NCI-H1417 (cell line): ENCODE data around the gene CDC6.

ENCODE experiments used
- DNase-seq, 3 experiments: peaks; one replicate each; lab custom pipeline; 2025; lab: John Stamatoyannopoulos, UW

The CDC6 gene

DNA sequence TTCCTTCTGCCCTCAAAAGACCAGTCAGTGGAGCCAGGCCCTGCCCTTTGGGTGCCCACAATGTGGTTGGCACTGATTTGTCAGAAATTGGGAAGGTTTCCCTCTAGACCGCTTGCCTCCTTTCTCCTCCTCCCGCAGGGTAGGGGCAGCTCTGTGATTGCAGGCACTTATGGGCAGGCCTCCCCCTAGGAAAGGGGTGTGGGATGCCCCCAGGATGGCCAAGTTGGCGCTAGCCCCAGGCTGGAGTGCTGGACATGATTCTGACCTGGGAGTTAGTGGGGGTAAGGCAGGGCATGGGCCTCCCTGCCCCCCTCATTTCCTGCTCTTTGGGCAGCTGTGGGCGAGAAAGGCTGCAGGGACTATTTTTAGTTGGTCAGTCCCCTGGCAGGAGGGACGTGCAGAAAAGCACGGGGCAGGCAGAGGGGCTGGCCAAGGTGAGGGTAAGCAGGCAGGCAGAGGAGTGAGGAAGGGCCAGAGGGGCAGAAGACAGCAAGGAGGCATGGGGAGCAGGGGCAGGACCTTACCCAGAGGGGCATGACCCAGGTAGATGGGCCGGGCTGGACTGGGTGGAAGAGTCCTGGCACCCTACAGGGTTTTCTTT is 24.6 kb downstream of the CDC6 start:
- peak in 1 of 3 experiments; percentile 17 for DNase-seq

DNA sequence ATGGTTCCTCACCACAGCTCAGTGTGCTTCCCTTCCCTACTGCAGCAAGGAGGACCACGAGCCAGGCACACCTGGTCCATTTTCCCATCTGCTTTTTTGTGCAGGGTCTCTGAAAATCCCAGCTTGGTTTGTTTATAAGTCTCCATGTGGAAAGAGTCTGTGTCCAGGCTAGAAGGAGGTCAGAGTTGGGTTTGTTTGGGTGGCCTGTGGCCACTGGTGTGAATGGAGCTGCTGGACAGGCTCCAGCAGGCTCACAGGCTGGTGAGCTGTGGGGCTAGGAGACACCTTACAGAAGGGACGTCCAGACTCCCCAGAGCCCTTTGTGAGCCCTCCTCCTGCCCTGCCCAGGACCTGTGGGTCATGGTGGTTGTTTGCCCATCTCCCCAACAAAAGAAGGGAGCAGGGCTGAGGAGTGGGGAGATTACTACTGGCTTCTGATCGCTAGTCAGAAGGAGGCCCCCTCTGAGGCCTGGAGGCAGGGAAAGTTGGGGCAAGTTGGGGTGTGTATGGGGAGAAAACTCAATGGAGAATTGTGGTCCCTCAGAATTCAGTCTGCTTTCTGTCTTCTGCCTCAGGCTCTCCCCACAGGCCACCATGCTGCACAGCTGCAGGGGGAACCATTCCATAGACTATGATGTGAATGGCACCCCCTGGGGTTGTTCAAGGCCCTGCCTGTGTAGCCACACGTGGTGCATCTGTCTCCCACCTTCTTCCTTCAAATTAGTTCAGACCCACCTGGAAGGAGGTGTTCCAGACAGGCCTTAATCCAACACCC is 25.4 kb downstream of the CDC6 start:
- peak in 1 of 3 experiments; percentile 39 for DNase-seq

DNA sequence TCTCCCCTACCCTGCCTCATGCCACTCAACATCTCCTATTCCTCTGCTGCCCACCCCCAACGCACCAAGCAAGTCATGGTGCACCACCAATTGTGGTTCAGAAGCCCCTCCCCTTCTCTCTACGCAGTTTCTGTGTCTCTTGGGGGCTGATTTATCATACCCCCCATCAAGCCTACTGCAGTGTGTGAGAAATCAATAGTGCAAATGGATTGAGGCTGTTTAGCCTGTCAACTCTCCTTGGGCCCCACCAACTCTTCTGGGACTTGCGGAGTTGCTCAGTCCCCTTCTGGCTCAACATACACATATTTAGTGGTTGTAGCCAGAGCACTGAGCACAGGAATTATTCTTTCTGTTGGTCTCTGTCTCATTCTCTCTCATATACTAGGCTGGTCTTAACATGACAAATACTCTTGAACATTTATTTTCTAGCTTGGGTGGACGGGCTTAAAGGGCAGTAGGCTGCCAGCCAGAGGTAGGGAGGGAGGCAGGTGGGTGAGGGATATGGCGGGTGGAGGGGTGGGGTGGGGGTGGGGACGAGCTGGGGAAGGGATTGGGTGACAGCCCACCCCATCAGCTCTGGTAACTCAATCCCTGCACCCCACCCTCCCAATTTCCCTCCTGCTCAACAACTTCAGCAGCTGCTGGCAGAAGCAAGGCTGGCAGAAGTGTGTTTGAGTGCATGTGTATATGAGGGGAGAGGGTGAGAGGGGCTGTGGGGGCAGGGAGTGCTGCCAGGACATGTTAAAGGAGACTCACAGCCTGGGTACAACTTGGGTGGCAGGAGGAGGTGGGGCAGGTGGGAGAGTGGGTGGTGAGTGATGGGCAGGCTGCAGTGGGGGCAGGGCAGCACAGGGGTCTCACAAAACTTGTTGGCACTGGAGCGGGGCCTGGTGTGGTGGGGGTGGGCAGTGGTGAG is 26.2 kb downstream of the CDC6 start:
- DNase-seq, result peak in 2 of 3 experiments; percentile 51 to 83

DNA sequence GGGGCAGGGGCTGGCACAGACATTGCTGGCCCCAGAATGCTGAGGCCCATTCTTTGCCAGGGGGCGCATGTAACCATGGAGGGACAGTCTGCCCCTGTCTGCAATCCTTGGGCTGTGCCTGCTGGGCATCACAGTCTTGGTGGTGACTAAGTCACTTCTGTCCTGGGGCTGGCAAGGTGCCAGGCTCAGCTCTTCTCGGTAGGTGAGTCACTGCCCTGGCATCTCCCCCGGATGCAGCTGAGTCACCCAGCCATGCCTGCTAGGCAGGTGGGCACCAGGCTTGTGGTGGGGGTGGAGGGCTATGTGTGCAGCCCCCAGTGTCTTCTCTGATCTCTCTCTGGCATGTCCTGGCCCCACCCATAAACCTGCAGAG is 26.9 kb downstream of the CDC6 start:
- peak in 2 of 3 experiments; percentile 78 to 92 for DNase-seq

DNA sequence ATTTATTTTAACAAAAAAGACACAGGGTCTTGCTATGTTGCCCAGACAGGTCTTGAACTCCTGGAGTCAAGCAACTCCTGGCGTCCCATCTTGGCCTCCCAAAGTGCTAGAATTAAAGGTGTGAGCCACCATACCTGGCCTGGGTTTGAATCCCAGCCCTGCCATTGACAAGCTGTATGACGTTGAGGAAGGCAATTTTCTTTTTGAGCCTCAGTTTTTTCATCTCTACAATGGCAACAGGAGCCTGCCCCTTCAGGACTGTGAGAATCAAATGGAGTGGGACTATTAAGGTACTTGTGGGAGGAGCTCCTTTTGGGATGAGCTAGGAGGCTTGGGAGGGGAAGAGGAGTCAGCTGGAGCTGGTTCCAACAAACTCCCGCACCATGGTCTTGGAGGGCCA is 27.5 kb downstream of the CDC6 start:
- DNase-seq, result no peak

DNA sequence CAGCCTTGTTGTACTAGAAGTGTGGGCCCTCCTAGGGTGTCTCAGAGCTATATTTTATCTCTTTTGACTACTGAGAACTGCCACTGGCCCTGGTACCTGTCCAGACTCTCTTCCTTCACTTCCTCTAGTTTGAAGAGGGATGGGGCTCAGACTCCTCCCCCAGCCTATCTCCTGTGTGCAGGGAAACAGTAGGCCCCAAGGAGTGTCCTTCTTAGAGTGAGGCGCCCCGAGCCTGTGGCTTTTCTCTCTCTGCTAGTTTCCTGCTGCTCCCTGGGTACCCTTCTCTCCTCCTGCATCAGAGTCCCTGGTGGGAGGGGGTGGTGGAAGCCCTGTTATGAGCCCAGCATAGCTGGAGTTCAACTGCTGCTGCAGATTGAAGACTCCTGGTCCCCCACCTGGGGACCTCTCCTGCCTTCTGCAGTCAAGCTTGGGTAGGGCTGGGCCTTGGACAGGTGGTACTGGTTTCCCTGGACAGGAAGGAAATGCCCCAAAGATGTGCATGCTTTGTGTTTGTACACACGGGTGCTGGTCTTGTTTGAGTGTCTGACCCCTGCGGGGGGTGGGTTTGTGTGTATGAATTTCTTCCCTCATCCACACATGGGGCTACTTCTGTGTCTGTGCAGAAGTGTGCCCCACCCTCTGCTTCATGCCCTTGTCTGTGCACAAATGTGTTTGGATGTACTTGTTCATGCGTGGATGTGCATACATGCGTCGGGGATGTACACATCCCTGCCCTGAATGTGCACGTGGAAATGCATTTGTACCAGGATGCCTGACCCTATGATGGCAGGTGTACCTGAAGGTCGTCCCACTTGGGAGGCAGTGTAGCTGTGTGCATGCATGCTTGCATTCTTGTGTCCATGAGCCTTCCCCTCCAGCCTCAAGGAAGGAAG is 28.2 kb downstream of the CDC6 start:
- peak in 1 of 3 experiments; percentile 8 for DNase-seq

DNA sequence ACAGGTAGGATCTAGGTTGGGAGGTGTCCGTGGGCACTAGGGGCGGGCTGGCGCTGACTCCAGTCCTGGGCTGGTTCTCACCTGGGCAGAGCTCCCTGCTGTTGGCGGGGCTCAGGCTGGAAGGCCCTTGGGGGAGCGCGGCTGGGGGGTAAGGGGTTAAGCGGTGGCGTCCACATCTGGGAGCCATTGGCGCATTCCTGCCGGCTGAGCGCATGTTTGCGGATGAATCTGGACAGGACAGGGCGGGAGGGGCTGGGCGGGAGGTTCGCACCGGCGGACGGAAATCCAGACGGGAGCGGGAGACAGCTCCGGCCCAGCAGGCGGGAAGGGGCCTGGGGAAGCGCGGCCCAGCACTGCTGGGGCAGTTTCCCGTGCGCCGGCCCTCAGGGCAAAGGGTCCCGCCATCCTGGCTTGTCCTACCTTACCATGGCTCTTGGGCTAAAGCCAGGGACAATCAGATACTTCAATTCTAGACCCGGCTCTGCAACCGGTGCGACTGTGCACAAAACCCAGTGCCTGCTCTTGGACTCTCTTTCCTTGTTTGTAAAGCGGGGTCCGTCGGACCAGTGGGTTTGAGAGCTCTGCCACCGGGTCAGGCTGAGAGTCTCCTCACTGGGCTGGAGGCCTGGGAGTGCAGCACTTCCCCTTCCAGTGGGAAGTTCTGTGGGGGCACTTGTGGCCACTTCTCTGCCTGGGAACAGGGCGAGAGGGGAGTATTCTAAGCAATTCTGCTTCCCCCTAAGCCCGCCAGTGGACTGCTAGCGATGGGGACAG is 29.1 kb downstream of the CDC6 start:
- no peak for DNase-seq

DNA sequence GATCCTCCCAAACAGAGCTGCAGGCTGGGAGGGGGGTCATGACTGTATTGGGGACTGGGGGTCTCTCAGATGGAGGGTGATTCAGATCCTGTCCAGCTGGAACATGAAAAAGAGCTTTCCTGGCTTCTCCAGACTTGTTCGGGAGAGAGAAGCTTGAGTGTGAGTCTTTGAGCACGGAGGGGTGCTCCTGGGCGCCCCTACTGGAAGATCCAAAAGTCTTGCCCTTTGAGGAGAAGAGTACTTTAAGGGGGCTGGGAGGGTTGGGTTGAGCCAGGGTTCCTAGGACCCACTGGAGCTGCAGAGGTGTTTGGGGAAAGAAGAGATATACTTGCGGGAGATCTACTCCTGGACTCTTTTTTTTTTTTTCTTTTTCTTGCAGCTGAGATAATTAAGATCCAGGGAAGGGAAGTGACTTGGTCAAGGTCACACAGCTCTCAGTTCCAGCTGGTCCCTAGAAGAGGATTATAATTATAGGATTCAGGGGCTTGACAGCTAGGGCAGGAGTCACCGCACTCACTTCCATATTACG is 29.7 kb downstream of the CDC6 start:
- DNase-seq, result no peak

DNA sequence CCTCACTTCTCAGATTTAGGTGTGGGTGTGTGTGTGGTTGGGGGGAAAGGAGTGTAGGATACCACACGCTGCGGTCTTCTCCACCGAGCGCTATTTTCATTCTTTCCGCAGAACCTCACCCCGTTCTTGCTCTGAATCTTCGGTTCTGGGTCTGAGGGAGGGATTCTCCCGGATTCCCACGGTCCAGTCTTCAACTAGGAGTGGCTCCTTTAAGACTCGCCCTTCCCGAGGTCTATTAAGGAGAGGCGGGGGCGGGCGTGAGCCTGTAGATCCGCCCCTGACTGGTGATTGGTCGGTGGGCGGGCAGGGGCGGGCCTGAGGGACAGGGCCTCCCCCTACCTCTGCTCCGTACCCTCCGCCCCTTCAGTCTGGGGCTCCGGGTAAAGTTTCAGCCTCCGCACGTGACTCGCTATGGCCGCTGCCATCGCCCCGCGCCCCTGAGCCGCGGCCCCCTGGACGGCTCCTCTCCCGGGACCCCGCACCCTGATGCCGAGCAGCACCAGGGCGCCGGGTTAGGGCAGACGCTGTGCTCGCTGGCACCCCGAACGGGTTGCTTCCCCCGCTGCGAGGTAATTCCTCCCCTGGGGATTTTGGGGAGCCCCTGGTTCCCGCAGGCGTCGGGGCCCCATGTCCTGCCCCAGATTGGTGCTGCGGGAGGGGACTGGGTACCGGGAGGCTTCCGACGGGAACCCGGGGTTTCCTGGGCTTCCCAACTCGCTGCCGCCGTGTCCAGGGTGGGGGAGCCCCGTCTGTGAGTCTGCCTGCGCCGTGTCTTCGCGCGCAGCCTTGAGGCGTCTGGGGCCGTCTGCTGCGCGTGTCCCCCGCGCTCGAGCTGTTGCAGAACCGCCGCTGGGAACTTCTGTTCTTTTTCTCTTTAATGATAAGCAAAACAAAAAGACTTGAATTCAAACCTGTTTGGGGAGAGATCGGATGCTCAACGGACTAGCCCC is 30.5 kb downstream of the CDC6 start:
- DNase-seq, result peak; percentile 93 to 95 (median 95)

DNA sequence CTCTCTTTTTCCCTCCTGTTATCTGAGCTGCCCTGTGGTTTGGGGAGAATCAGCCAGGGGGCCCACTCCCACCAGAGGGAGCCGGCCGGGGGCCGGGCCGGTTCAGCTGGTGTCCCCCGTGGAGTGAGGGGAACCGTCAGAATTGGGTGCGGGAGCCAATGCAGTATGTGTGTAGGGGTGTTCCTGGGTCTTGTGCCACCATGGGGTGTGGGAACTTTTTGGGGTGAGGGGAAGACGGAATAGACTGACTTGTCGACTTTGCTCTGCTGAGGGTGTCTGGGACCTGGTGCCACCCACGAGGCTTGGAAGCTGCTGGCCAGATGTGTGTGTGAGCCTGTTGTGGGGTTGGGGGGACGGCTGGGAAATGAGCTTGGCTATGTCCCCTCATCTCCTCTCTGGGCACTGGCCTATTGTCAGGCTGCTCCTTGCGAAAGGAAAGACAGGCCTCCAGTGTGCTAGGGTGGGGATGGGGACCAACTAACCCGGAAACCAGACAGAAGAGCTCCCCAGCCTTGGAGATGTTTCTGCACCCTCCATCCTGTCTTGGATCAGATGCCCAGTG is 31.2 kb downstream of the CDC6 start:
- no peak for DNase-seq

DNA sequence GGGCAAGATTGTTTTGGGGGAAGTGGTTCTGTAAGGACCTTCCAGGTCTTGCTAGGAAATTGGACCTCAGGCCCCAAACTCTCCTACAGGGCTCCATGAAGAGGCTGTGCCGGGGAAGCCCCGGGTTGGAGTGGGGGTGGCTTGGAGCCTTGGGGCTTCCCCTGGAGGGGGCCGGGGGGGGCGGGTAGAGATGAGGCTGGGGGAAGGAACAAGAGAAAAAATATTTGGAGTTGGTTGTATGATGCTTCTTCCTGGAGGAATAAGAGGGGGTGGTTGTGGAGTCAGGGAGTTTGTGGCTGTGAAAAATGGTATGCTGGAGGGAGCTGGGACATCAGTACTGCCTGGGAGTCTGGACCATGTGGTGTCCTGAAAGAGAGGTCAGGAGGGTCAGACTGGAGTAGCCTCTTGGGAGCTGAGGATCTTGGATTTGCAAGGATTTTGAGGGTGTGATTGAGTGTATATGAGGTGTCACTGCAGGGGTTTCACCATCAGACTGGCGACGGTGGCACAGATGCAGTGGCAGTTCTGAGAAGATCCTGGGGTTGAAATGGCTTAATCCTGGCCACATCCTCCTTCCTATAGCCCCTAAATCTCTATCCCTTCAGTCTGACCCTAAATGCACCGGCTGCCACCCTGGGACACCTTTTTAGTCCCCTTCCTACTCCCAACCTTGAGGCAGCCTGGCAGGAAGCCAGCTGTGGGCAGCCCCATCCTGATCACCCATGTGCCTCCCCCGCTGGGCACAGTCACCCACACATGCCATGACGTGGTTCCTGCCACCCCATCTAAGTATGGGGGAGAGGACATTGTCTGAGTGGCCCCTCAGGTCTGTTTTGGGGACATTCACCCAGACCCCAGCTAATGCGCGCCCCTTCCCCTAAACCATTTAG is 32.2 kb downstream of the CDC6 start:
- DNase-seq, result no peak

DNA sequence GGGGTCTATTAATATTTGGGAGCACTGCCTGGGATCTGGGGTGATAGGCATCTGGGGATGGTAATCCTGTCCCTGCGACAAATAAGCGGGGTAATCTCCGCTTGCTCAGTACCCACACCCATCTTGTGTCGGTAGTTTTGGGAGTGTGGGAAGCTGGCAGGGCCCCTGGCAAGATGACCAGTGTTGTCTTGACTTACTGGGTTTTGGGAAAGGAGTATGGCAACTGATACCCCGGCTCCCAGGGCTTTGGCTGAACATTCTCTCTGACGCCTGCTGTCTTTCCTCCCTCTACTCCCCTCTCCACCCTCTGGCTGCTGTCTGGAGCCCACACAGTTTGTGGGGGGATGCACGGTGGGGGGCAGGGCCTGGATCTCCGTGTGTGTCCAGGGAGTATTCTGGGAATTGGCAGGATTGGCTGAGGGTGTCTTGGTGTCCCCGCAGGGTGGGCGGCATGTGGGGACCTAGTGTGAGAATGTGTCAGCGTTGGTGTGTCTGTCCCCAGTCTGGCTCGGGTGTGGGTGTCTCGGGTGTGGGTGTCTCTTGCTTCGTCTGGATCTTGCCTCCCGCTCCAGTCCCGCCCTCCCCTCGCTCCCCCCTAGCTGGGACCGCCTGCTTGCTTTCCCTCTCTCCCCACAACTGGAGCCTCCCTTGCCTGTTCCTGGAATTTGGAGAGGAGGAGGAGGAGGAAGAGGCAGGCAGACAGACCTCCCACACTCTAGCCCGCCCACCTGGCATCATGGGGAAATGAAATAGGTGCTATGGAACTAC is 33.3 kb downstream of the CDC6 start:
- DNase-seq, result no peak

DNA sequence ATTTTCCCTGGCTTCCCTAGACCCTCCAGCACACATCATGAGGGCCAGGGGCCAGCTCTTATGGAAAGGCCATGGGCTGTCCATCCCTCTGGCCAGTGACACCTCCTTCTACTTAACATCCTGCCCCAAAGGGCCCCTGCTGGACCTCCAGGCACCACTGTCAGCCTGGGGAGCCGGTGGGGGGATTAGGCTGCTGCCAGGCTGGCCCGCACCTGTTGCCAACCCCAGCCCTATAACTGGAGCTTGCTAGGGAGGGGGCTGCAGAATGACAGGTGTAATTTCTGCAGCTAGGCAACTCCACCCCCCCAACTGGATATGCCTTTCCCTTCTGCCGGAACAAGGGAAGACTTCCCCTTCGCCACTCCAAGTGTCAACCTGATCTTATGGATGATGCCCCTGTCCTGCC is 33.8 kb downstream of the CDC6 start:
- peak in 1 of 3 experiments; percentile 43 for DNase-seq

DNA sequence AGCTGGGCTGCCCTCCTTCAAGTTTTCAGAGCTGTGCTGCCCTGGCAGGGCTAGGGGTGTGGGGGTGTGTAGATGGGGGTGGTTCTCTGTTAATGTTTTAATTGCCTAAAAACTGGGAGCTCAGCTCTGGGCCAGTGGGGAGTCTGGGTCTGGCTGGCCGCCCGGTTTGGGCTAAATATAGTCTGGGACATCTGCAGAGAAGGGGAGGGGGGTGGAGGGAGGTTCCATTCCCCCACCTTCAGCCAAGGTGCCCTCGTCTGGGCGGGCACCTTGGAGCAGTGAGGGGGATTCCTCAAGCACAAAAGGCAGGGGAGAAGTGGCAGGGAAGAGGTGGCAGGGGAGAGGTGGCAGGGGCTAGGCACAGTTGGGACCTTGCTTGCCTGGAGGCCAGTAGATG is 34.3 kb downstream of the CDC6 start:
- peak in 1 of 3 experiments; percentile 53 for DNase-seq

DNA sequence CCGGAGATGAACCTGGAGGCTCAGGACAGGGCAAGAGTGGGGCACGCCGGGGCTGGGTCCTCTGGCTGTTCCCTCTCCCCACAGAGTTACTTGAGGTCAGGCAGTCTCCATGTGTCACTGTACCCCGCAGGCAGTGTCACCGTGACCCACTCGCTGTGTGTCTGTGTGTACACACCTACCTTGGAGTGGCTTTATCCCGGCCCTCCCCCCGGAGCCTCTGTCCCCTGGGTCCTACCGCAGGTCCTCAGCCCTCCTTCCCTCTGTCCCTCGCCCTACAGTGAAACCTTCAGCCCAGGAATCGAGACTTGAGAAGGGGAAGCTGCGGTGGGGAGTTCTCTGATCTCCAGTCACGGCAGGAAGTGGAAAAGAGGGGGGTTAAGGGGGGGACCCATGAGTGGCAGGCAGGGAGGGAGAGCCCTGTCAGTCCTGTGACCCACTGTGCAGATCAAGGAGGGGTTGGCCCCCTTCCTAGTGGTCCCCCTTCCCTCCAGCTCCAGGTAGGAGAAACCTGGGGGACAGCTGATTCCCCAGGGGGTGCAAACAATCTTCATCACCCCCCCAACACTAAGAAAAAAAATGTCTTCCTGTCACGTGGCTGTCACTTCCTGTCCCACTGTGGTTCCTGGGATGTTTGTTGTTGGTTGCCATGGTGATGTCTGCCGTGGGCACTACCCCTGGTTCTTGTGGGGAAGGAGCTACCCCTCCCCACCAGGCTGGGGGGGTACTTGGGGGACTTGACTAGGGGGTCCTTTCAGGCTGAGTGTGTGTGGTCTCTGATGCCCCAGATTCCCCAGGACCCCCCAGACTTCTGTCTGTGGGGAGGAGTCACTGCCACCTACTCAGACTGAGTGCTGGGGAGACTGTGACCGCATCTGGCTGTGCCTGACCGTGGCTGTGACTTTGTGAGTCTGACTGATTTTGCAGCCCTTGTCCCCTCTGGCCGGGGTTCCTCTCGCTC is 35.0 kb downstream of the CDC6 start:
- peak; percentile 35 to 62 (median 41) for DNase-seq
